Endothelial cell of coronary artery (primary cell): ENCODE data around the gene ALDH1L2. TPM values are rescaled to one million over a fixed set of nuclear protein-coding genes. Genes with fewer than 3 reads are reported as not detected.

Experiments used
- total RNA-seq: library from RNA; depleted of rRNA; stranded (reverse); fragments of >200 nt; gene quantifications from 2 replicates; pipeline ENCODE4 v1.2.3, GENCODE V29; 2014

Gene ALDH1L2
- 0.36 and 10.8 TPM in 2 replicates for total RNA-seq

GRCh38 chr12:105084251-105085250 is at the start of gene ALDH1L2:
Gene ALDH1L2, minus strand, starts transcription at chr12:105084458. Its CDS starts 22 bp downstream, at chr12:105084436.

GRCh38 chr12:105107494-105108371 is 23.5 kb upstream of the ALDH1L2 start, which contains the start of gene WASHC4:
Gene WASHC4, plus strand, starts transcription at chr12:105107731. Its CDS starts 70 bp downstream, at chr12:105107801.

GRCh38 chr12:104986022-104986941 is 98.0 kb downstream of the ALDH1L2 start, which contains the start of gene NOPCHAP1:
Gene NOPCHAP1, plus strand, starts transcription at chr12:104986316. Its CDS starts 37 bp downstream, at chr12:104986353.

Other genes starting within 250 kb of the ALDH1L2 start
- 7.5 and 10.4 TPM in 2 replicates for gene SLC41A2, start 126.2 kb downstream of the ALDH1L2 start, total RNA-seq
- 11.0 and 17.7 TPM in 2 replicates for gene NOPCHAP1, start 98.1 kb downstream of the ALDH1L2 start, total RNA-seq
- 94.8 and 130 TPM in 2 replicates for gene WASHC4, start 23.3 kb upstream of the ALDH1L2 start, total RNA-seq
- 15.2 and 24.9 TPM in 2 replicates for gene APPL2, start 151.7 kb upstream of the ALDH1L2 start, total RNA-seq
- 25.6 and 44.0 TPM in 2 replicates for gene C12orf75, start 246.2 kb upstream of the ALDH1L2 start, total RNA-seq